Body of pancreas (tissue), 4 donors: ENCODE data around the gene FBRSL1. TPM values are rescaled to one million over a fixed set of nuclear protein-coding genes. Genes with fewer than 3 reads are reported as not detected.

Experiments
- ATAC-seq: fragments of 150-250 bp; one replicate; pipeline ENCODE4 v1.9.1; 2016
- DNase-seq, 4 donors: peaks; one replicate each; pipeline ENCODE4 v3.0.0-alpha.2; 2019
- H3K27ac ChIP-seq, 4 donors: fragments of 200-600 bp; sonication (generic); 1 replicate in 3 of 4; 2 replicates in 1 of 4; pipeline versions ENCODE4 v1.5.1 to v1.6.1; 2016 to 2019; ENCODE audit warnings: mild to moderate bottlenecking in 1 of 4, mixed read lengths in 1 of 4, moderate library complexity in 1 of 4
- H3K27me3 ChIP-seq, 2 donors: fragments of 200-600 bp; sonication (generic); one replicate each; pipeline ENCODE4 v1.6.0; 2016; ENCODE audit warnings: mild to moderate bottlenecking in 1 of 2
- H3K36me3 ChIP-seq, 2 donors: fragments of 200-600 bp; sonication (generic); replicated peaks in 1 of 2; 2 replicates each; pipeline ENCODE4 v1.5.1; 2016; ENCODE audit warnings: low read depth in 2 of 2; ENCODE audit not compliant: insufficient read depth in 1 of 2
- H3K4me1 ChIP-seq: fragments of 200-600 bp; sonication (generic); one replicate; pipeline ENCODE4 v1.6.0; 2016
- H3K4me3 ChIP-seq, 2 donors: fragments of 200-600 bp; sonication (generic); 1 replicate in 1 of 2; 2 replicates in 1 of 2; pipeline ENCODE4 v1.5.1; 2016 to 2019
- H3K9me3 ChIP-seq, 3 donors: fragments of 200-600 bp; sonication (generic); 1 replicate in 2 of 3; 2 replicates in 1 of 3; pipeline ENCODE4 v1.5.1; 2016
- POLR2A ChIP-seq, 3 donors: fragments of 450-650 bp; IDR thresholded peaks; one replicate each; pipeline ENCODE4 v1.6.1; 2016; ENCODE audit warnings: antibody characterized with exemption in 3 of 3, mild to moderate bottlenecking in 2 of 3
- WGBS, 2 donors: methylation state at CpG; one replicate each; pipeline ENCODE4 v1.1.5; 2017; 5-methylcytosine and 5-hydroxymethylcytosine counted together
- intact Hi-C: fragments of 100-400 bp; cut with DNase I; formaldehyde crosslinking; loops from one replicate; pipeline ENCODE4 v1.15.1; 2023
- total RNA-seq, 2 donors: library from RNA; depleted of rRNA; stranded (reverse); fragments of >200 nt; gene quantifications; one replicate each; pipeline ENCODE4 v1.1.0, GENCODE V29; 2016
- TF ChIP-seq, protein P1 (sequence below), 7 experiments: fragments of 450-650 bp in 4 of 7; fragments of 200-600 bp in 3 of 7; sonication (generic) in 3 of 7; IDR thresholded peaks; one replicate each; pipeline ENCODE4 v1.5.1; 2016 to 2019; ENCODE audit warnings: antibody characterized with exemption in 7 of 7

Gene FBRSL1
- total RNA-seq, 2 donors from 2014 or later: 29.8 to 50.1 TPM

DNA sequence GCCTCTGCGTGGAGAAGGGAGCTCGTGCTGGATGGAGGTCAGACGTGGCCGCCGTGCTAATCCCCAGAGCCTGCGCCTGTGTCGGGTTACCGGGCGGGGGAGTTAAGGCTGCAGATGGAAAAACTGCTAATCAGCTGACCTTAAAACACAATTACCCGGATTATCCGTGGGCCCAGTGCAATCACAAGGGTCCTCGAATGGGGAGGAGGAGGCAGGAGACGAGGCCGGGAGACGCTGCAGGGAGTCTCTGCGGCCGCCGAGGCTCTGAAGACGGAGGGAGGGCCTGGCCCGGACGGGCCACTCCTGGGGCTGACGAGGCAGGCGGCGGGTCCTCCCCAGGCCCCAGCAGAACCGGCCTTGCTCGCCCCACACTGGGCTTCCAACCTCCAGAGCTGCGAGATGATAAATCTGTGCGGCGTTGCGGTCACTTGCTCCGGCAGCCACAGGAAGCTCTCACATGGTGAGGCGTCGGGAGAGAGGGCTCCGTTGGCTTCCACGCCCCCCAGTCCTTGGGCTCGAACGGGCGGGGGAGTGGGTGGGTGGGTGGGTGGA lies 32.9 kb upstream of the FBRSL1 start:
- Histone ChIP-seq H3K36me3 (no peaks in the 10 kb centered on the region), H3K27me3 (no peaks in the 10 kb centered on the region), H3K4me1 (no peaks in the 10 kb centered on the region), H3K9me3 (no peaks in the 10 kb centered on the region), H3K4me3 (no peak overlapping the region), H3K27ac (no peak overlapping the region)
- TF ChIP-seq POLR2A (IDR thresholded peaks at IDR 0.05): no peak
- TF ChIP-seq, protein P1, sequence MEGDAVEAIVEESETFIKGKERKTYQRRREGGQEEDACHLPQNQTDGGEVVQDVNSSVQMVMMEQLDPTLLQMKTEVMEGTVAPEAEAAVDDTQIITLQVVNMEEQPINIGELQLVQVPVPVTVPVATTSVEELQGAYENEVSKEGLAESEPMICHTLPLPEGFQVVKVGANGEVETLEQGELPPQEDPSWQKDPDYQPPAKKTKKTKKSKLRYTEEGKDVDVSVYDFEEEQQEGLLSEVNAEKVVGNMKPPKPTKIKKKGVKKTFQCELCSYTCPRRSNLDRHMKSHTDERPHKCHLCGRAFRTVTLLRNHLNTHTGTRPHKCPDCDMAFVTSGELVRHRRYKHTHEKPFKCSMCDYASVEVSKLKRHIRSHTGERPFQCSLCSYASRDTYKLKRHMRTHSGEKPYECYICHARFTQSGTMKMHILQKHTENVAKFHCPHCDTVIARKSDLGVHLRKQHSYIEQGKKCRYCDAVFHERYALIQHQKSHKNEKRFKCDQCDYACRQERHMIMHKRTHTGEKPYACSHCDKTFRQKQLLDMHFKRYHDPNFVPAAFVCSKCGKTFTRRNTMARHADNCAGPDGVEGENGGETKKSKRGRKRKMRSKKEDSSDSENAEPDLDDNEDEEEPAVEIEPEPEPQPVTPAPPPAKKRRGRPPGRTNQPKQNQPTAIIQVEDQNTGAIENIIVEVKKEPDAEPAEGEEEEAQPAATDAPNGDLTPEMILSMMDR (IDR thresholded peaks at IDR 0.05): no peak
- DNase-seq (no peak), ATAC-seq (no peak)
- 70 to 73% methylated on average over 21 to 22 of the region's 38 CpGs for WGBS, 2 donors
- intact Hi-C loops: no loop called here

DNA sequence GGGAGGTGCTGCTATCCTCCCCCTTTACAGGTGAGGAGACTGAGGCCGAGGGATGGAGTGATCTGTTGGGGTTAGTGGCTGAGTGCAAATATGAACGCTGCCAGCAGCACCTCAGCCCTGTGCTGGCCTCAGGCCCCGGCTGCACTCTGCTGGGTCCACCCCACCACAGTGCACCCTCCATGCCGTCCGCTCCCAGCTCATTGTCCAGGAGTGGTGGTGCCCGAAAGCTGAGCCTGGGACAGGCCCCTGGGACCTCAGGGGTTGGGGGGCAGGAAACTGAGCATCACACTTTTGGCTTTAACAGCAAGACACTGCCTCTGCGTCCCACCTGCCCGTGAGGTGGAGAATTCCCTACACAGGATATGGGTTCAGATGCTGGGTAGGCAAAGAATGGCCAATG lies 31.5 kb upstream of the FBRSL1 start:
- WGBS, 2 donors: 72 to 76% methylated on average over 6 to 8 of the region's 8 CpGs
- no peaks in the 10 kb centered on the region for H3K4me1 ChIP-seq
- no peaks in the 10 kb centered on the region for H3K9me3 ChIP-seq
- TF ChIP-seq, protein P1 (IDR thresholded peaks at IDR 0.05): no peak
- no peak for TF ChIP-seq POLR2A (IDR thresholded peaks at IDR 0.05)
- DNase-seq: no peak
- no peak overlapping the region for H3K27ac ChIP-seq
- intact Hi-C loops: no loop called here
- H3K4me3 ChIP-seq: no peak overlapping the region
- no peaks in the 10 kb centered on the region for H3K27me3 ChIP-seq
- no peaks in the 10 kb centered on the region for H3K36me3 ChIP-seq
- no peak for ATAC-seq

DNA sequence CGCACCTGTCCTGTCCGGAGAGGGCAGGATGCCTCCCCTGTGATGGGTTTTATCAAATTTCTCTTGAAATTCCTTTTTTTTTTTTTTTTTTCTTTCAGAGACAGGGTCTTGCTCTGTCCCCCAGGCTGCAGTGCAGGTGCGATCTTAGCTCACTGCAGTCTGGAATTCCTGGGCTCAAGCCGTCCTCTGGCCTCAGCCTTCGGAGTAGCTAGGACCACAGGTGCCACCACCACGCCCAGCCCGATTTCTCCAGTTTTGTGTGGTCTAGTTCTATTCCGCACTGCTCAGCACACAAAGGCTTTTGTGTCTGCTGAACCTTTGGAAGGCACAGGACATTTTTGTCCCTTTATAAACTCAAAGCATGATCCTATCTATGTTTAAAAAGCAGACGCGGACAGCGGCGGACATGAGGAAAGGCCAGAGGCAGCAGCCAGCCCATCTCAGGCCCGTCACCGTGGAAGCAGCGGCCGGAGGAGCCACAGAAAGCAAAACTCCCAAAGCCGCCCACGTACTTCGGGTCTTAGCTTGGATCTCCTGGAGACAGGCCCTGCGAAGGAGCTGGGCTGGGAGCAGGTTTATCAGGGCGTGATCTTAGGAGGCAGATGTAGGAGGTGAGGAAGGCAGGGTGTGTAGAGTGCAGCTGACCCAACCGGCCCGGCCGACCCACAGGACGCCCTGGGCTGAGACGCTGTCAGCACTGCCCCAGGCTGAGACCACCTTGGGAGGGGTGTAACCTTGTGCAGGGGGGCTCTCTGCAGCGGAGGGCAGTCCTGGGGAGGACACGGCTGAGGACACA lies 30.9 kb upstream of the FBRSL1 start:
- ATAC-seq (no peak), DNase-seq (no peak)
- H3K27me3 ChIP-seq: no peaks in the 10 kb centered on the region
- no peaks in the 10 kb centered on the region for H3K9me3 ChIP-seq
- 64% methylated on average over 27 to 28 of the region's 28 CpGs for WGBS, 2 donors
- no peaks in the 10 kb centered on the region for H3K4me1 ChIP-seq
- TF ChIP-seq, protein P1 (IDR thresholded peaks at IDR 0.05): no peak
- no peak for TF ChIP-seq POLR2A (IDR thresholded peaks at IDR 0.05)
- H3K27ac ChIP-seq: no peak overlapping the region
- H3K36me3 ChIP-seq: no peaks in the 10 kb centered on the region
- intact Hi-C loops: no loop called here
- H3K4me3 ChIP-seq: no peak overlapping the region

DNA sequence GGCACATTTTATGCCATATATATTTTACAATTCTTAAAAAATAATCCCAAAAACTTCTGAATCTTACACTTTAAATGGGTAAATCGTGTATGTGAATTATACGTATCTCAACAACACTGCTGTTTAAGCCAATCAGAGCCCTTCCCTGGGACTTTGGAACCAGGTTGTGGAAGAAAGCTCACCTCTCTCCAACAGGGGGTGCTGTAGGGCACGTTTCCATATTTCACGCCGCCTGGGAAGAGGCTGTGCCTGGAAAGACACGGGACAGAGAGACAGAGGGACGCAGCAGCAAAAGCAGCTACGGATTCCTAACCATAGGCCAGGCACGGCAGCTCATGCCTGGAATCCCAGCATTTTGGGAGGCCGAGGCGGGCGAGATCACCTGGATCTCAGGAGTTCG lies 29.4 kb upstream of the FBRSL1 start:
- Histone ChIP-seq H3K4me3 (no peak overlapping the region), H3K4me1 (no peaks in the 10 kb centered on the region), H3K27ac (no peak overlapping the region), H3K27me3 (no peaks in the 10 kb centered on the region), H3K36me3 (no peaks in the 10 kb centered on the region), H3K9me3 (no peaks in the 10 kb centered on the region)
- WGBS, 2 donors: 68 to 74% methylated on average over 13 of the region's 13 CpGs
- intact Hi-C loops: no loop called here
- ATAC-seq (no peak), DNase-seq (no peak)
- TF ChIP-seq, protein P1 (IDR thresholded peaks at IDR 0.05): peak in 2 of 7 experiments; percentile 16 to 22
- TF ChIP-seq POLR2A (IDR thresholded peaks at IDR 0.05): no peak
